H9 (cell line): ENCODE measurements around the gene MSI2. TPM values are rescaled to one million over a fixed set of nuclear protein-coding genes. Genes with fewer than 3 reads are reported as not detected.

Experiments used
- DNase-seq: peaks from one replicate; pipeline ENCODE4 v3.0.0-alpha.2; 2017
- H2AFZ ChIP-seq: one replicate; pipeline ENCODE4 v1.6.1; 2013; ENCODE audit warnings: mild to moderate bottlenecking, low read length, control low read depth, moderate library complexity
- H2AK5ac ChIP-seq: 2 replicates; pipeline ENCODE4 v1.6.1; 2013; ENCODE audit warnings: low read length, control low read depth, mixed read lengths; ENCODE audit not compliant: insufficient read length
- H2BK120ac ChIP-seq: one replicate; pipeline ENCODE4 v1.6.1; 2013; ENCODE audit warnings: low read depth, mild to moderate bottlenecking, low read length, control low read depth, inconsistent platforms; ENCODE audit not compliant: poor library complexity, severe bottlenecking
- H2BK12ac ChIP-seq: 2 replicates; pipeline ENCODE4 v1.6.1; 2013; ENCODE audit warnings: low read length, control low read depth, mixed read lengths, low read depth; ENCODE audit not compliant: insufficient read length
- H2BK15ac ChIP-seq: 2 replicates; pipeline ENCODE4 v1.6.1; 2013; ENCODE audit warnings: low read depth, low read length, control low read depth
- H2BK20ac ChIP-seq: one replicate; pipeline ENCODE4 v1.6.1; 2013; ENCODE audit warnings: low read depth, mild to moderate bottlenecking, low read length, control low read depth, inconsistent platforms; ENCODE audit not compliant: poor library complexity, severe bottlenecking
- H2BK5ac ChIP-seq: 2 replicates; pipeline ENCODE4 v1.6.1; 2013; ENCODE audit warnings: low read length, control low read depth, mixed read lengths; ENCODE audit not compliant: insufficient read length
- H3K14ac ChIP-seq: 2 replicates; pipeline ENCODE4 v1.6.1; 2013; ENCODE audit warnings: low read length, control low read depth; ENCODE audit not compliant: insufficient read depth
- H3K18ac ChIP-seq: 2 replicates; pipeline ENCODE4 v1.6.1; 2013; ENCODE audit warnings: low read depth, mild to moderate bottlenecking, mixed read lengths, low read length, control low read depth; ENCODE audit not compliant: insufficient read length
- H3K23ac ChIP-seq: 2 replicates; pipeline ENCODE4 v1.6.1; 2013; ENCODE audit warnings: low read length, control low read depth, mixed read lengths, low read depth; ENCODE audit not compliant: insufficient read length
- H3K23me2 ChIP-seq: 2 replicates; pipeline ENCODE4 v1.6.1; 2013; ENCODE audit warnings: low read depth, mild to moderate bottlenecking, mixed read lengths, low read length, control low read depth; ENCODE audit not compliant: insufficient read length, poor library complexity, severe bottlenecking
- H3K27ac ChIP-seq: 2 replicates; pipeline ENCODE4 v1.5.1; 2013; ENCODE audit warnings: low read length, control low read depth, mixed read lengths, low read depth; ENCODE audit not compliant: insufficient read length
- H3K27me3 ChIP-seq: 2 replicates; pipeline ENCODE4 v1.6.1; 2013; ENCODE audit warnings: low read length, control low read depth, inconsistent platforms; ENCODE audit not compliant: insufficient read depth
- H3K4ac ChIP-seq: 2 replicates; pipeline ENCODE4 v1.6.1; 2013; ENCODE audit warnings: low read depth, mild to moderate bottlenecking, control low read depth, inconsistent platforms, low read length, moderate library complexity
- H3K4me1 ChIP-seq: 2 replicates; pipeline ENCODE4 v1.6.1; 2013; ENCODE audit warnings: low read length, control low read depth, inconsistent platforms; ENCODE audit not compliant: insufficient read depth
- H3K4me2 ChIP-seq: 2 replicates; pipeline ENCODE4 v1.6.1; 2013; ENCODE audit warnings: low read length, control low read depth, mixed read lengths; ENCODE audit not compliant: insufficient read length, insufficient read depth
- H3K56ac ChIP-seq: 2 replicates; pipeline ENCODE4 v1.6.1; 2013; ENCODE audit warnings: low read depth, mild to moderate bottlenecking, mixed read lengths, low read length, control low read depth; ENCODE audit not compliant: insufficient read length
- H3K79me1 ChIP-seq: 2 replicates; pipeline ENCODE4 v1.6.1; 2013; ENCODE audit warnings: low read depth, mild to moderate bottlenecking, moderate library complexity, low read length, control low read depth, inconsistent platforms; ENCODE audit not compliant: insufficient read depth, poor library complexity, severe bottlenecking
- H3K79me2 ChIP-seq: 2 replicates; pipeline ENCODE4 v1.6.1; 2013; ENCODE audit warnings: low read length, control low read depth, inconsistent platforms; ENCODE audit not compliant: insufficient read depth
- H3K9ac ChIP-seq: 2 replicates; pipeline ENCODE4 v1.6.1; 2013; ENCODE audit warnings: low read length, control low read depth, mixed read lengths; ENCODE audit not compliant: insufficient read length; ENCODE audit errors: extremely low read depth
- H3K9me3 ChIP-seq: one replicate; pipeline ENCODE4 v1.6.1; 2013; ENCODE audit warnings: low read depth, low read length, inconsistent platforms; ENCODE audit not compliant: control insufficient read depth
- H3T11ph ChIP-seq: one replicate; pipeline ENCODE4 v1.6.1; 2013; ENCODE audit warnings: mild to moderate bottlenecking, low read length, control low read depth, inconsistent platforms
- H4K20me1 ChIP-seq: one replicate; pipeline ENCODE4 v1.6.1; 2013; ENCODE audit not compliant: control insufficient read depth, insufficient read length, insufficient read depth
- H4K5ac ChIP-seq: 2 replicates; pipeline ENCODE4 v1.6.1; 2013; ENCODE audit warnings: low read depth, mild to moderate bottlenecking, mixed read lengths, low read length, control low read depth; ENCODE audit not compliant: insufficient read length
- H4K8ac ChIP-seq: replicated peaks from 2 replicates; pipeline ENCODE4 v1.6.1; 2013; ENCODE audit warnings: low read length, control low read depth, mixed read lengths, low read depth; ENCODE audit not compliant: insufficient read length
- H4K91ac ChIP-seq: 2 replicates; pipeline ENCODE4 v1.6.1; 2013; ENCODE audit warnings: low read depth, mild to moderate bottlenecking, moderate library complexity, mixed read lengths, low read length, control low read depth; ENCODE audit not compliant: insufficient read length
- H3K27ac Mint-ChIP-seq, 3 experiments: 2 replicates in 2 of 3; 3 replicates in 1 of 3; pipeline ENCODE4 v1.8.0; 2020 to 2021; ENCODE audit warnings: mixed read lengths in 3 of 3, mild to moderate bottlenecking in 1 of 3, moderate library complexity in 1 of 3
- H3K27me3 Mint-ChIP-seq: 2 replicates; pipeline ENCODE4 v1.8.0; 2021; ENCODE audit warnings: low read depth, mild to moderate bottlenecking, moderate library complexity, mixed read lengths
- H3K36me3 Mint-ChIP-seq, 3 experiments: 2 replicates in 2 of 3; 3 replicates in 1 of 3; pipeline ENCODE4 v1.8.0; 2020 to 2021; ENCODE audit warnings: low read depth in 3 of 3, mixed read lengths in 3 of 3; ENCODE audit not compliant: insufficient read depth in 1 of 3
- H3K4me1 Mint-ChIP-seq, 2 experiments: 2 replicates each; pipeline ENCODE4 v1.8.0; 2020; ENCODE audit warnings: mixed read lengths in 2 of 2
- H3K4me3 Mint-ChIP-seq, 2 experiments: 2 replicates in 1 of 2; 3 replicates in 1 of 2; pipeline ENCODE4 v1.8.0; 2020 to 2021; ENCODE audit warnings: mild to moderate bottlenecking in 2 of 2, mixed read lengths in 2 of 2, moderate library complexity in 1 of 2
- H3K9me3 Mint-ChIP-seq, 2 experiments: 2 replicates in 1 of 2; 3 replicates in 1 of 2; pipeline ENCODE4 v1.8.0; 2020; ENCODE audit warnings: mild to moderate bottlenecking in 2 of 2, mixed read lengths in 2 of 2, moderate library complexity in 1 of 2
- WGBS: extraction: QIAGEN DNeasy Blood & Tissue Kit; methylation state at CpG from one replicate; pipeline ENCODE4 v1.1.7; 2013; ENCODE audit warnings: missing lambda C conversion rate, low lambda C conversion rate, mixed read lengths; ENCODE audit not compliant: insufficient read length; ENCODE audit errors: extremely low coverage; 5-methylcytosine and 5-hydroxymethylcytosine counted together
- total RNA-seq: library from RNA; stranded (reverse); gene quantifications from 2 replicates; pipeline ENCODE4 v1.2.1, GENCODE V29; 2021
- TF ChIP-seq, protein P1 (sequence below): fragments of 200-600 bp; sonication (generic); conservative IDR thresholded peaks from 3 replicates; pipeline ENCODE4 v1.8.0; 2021; ENCODE audit warnings: antibody characterized with exemption, mild to moderate bottlenecking

Gene MSI2
- total RNA-seq, 1 experiment from 2014 or later: 98.5 TPM

- Histone ChIP-seq H4K5ac (no peak overlapping the region), H3K4ac (no peak overlapping the region), H3K9me3 (no peaks in the 10 kb centered on the region), H2BK20ac (no peak overlapping the region), H2BK120ac (no peak overlapping the region), H3K79me1 (no peaks in the 10 kb centered on the region), H2BK12ac (no peak overlapping the region), H3K27me3 (no peaks in the 10 kb centered on the region), H3K14ac (no peak overlapping the region), H2AK5ac (no peak overlapping the region), H3K4me1 (peaks cover 6% of the 10 kb centered on the region; the same call in 1 of the 2 replicates), H3K79me2 (no peaks in the 10 kb centered on the region), H4K20me1 (no peaks in the 10 kb centered on the region), H3K27ac (no peak overlapping the region), H2AFZ (no peak overlapping the region), H4K91ac (no peak overlapping the region), H3K18ac (no peak overlapping the region), H3K4me2 (no peak overlapping the region), H3T11ph (no peak overlapping the region), H2BK5ac (no peak overlapping the region), H3K23me2 (no peaks in the 10 kb centered on the region), H3K9ac (no peak overlapping the region), H3K23ac (no peak overlapping the region), H4K8ac (no peak overlapping the region), H2BK15ac (no peak overlapping the region), H3K56ac (no peak overlapping the region)
- no peak overlapping the region for H3K4me3 Mint-ChIP-seq
- peaks cover 11 to 24% of the 10 kb centered on the region in 2 experiments for H3K4me1 Mint-ChIP-seq
- no peaks in the 10 kb centered on the region; a peak in 2 of 7 replicates for H3K36me3 Mint-ChIP-seq
- H3K27ac Mint-ChIP-seq: no peak overlapping the region
- TF ChIP-seq, protein P1, sequence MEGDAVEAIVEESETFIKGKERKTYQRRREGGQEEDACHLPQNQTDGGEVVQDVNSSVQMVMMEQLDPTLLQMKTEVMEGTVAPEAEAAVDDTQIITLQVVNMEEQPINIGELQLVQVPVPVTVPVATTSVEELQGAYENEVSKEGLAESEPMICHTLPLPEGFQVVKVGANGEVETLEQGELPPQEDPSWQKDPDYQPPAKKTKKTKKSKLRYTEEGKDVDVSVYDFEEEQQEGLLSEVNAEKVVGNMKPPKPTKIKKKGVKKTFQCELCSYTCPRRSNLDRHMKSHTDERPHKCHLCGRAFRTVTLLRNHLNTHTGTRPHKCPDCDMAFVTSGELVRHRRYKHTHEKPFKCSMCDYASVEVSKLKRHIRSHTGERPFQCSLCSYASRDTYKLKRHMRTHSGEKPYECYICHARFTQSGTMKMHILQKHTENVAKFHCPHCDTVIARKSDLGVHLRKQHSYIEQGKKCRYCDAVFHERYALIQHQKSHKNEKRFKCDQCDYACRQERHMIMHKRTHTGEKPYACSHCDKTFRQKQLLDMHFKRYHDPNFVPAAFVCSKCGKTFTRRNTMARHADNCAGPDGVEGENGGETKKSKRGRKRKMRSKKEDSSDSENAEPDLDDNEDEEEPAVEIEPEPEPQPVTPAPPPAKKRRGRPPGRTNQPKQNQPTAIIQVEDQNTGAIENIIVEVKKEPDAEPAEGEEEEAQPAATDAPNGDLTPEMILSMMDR: no peak
- H3K27me3 Mint-ChIP-seq: no peaks in the 10 kb centered on the region
- no peaks in the 10 kb centered on the region for H3K9me3 Mint-ChIP-seq
- no CpG with 5 or more reads among the region's 4 CpGs for WGBS
- no peak for DNase-seq
Observed at GRCh38 chr17:57560319-57560705, 304.0 kb downstream of the MSI2 start.
